NAMALWA (cell line): Measurements from ENCODE around the gene FNDC3B.

Experiments used
- DNase-seq: peaks from one replicate; pipeline ENCODE4 v3.0.0-alpha.2; 2015; ENCODE audit warnings: low spot score

FNDC3B gene

GRCh38 chr3:172312001-172312400 lies 272.6 kb downstream of the FNDC3B start:
- DNase-seq = no peak

- DNase-seq = no peak
Observed at GRCh38 chr3:172312711-172313110, 273.3 kb downstream of the FNDC3B start.

GRCh38 chr3:172313671-172314070 lies 274.3 kb downstream of the FNDC3B start:
- no peak for DNase-seq

- DNase-seq = no peak
Observed at GRCh38 chr3:172314591-172315160, 275.3 kb downstream of the FNDC3B start.

- no peak for DNase-seq
Observed at GRCh38 chr3:172315401-172316091, 276.2 kb downstream of the FNDC3B start.

- DNase-seq = no peak
Observed at GRCh38 chr3:172316758-172317157, 277.4 kb downstream of the FNDC3B start.

GRCh38 chr3:172317481-172317880 lies 278.1 kb downstream of the FNDC3B start:
- no peak for DNase-seq

GRCh38 chr3:172317984-172318383 lies 278.6 kb downstream of the FNDC3B start:
- DNase-seq = no peak

GRCh38 chr3:172319595-172319994 lies 280.2 kb downstream of the FNDC3B start:
- no peak for DNase-seq

- no peak for DNase-seq
Observed at GRCh38 chr3:172320468-172320867, 281.1 kb downstream of the FNDC3B start.

- DNase-seq = peak; percentile 20
Observed at GRCh38 chr3:172321035-172321434, 281.7 kb downstream of the FNDC3B start.

- DNase-seq = no peak
Observed at GRCh38 chr3:172323894-172324610, 284.7 kb downstream of the FNDC3B start.

GRCh38 chr3:172324611-172325203 lies 285.3 kb downstream of the FNDC3B start:
- no peak for DNase-seq

GRCh38 chr3:172325461-172325860 lies 286.1 kb downstream of the FNDC3B start:
- no peak for DNase-seq

- DNase-seq = no peak
Observed at GRCh38 chr3:172326993-172327392, 287.6 kb downstream of the FNDC3B start.

- no peak for DNase-seq
Observed at GRCh38 chr3:172328282-172328681, 288.9 kb downstream of the FNDC3B start.

- no peak for DNase-seq
Observed at GRCh38 chr3:172329070-172329469, 289.7 kb downstream of the FNDC3B start.

GRCh38 chr3:172330413-172330812 lies 291.0 kb downstream of the FNDC3B start:
- DNase-seq = no peak

- DNase-seq = peak; percentile 68
Observed at GRCh38 chr3:172332256-172333041, 293.1 kb downstream of the FNDC3B start.

GRCh38 chr3:172333042-172333377 lies 293.6 kb downstream of the FNDC3B start:
- no peak for DNase-seq

GRCh38 chr3:172333692-172334457 lies 294.5 kb downstream of the FNDC3B start:
- no peak for DNase-seq
